Head of caudate nucleus (tissue), 42 donors: Measurements from ENCODE around the gene DUSP7.
A peak's percentile ranks its signal among the peaks of the same experiment; 100 is the strongest.

ENCODE experiments used
- DNase-seq, 42 donors: peaks; one replicate each; pipeline versions ENCODE4 v3.0.0 to v3.0.0-alpha.2; 2020 to 2021; ENCODE audit warnings: mixed read lengths in 7 of 42
- intact Hi-C: fragments of 100-400 bp; cut with DNase I; formaldehyde crosslinking; loops from one replicate; pipeline ENCODE4 v1.15.0; 2022

DUSP7 gene

GRCh38 chr3:52088445-52089367 lies 32.3 kb upstream of the DUSP7 start:
- intact Hi-C loops = no loop called here
- no peak for DNase-seq

- intact Hi-C loops = no loop called here
Observed at GRCh38 chr3:52087731-52088130, 31.4 kb upstream of the DUSP7 start.

GRCh38 chr3:52086976-52087663 lies 30.7 kb upstream of the DUSP7 start:
- no peak for DNase-seq
- intact Hi-C loops = no loop called here

More at GRCh38 chr3:52087731-52088130, 31.4 kb upstream of the DUSP7 start:
- DNase-seq = no peak

- DNase-seq = no peak
- intact Hi-C loops = no loop called here
Observed at GRCh38 chr3:52086461-52086860, 30.1 kb upstream of the DUSP7 start.

- intact Hi-C loops = no loop called here
- DNase-seq = no peak
Observed at GRCh38 chr3:52085681-52086282, 29.4 kb upstream of the DUSP7 start.

GRCh38 chr3:52084954-52085680 lies 28.7 kb upstream of the DUSP7 start:
- intact Hi-C loops = no loop called here
- no peak for DNase-seq

- no peak for DNase-seq
- intact Hi-C loops = no loop called here
Observed at GRCh38 chr3:52084216-52084945, 28.0 kb upstream of the DUSP7 start.

GRCh38 chr3:52083556-52084087 lies 27.3 kb upstream of the DUSP7 start:
- intact Hi-C loops = no loop called here
- DNase-seq = no peak

- intact Hi-C loops = no loop called here
- DNase-seq = no peak
Observed at GRCh38 chr3:52082951-52083350, 26.6 kb upstream of the DUSP7 start.

GRCh38 chr3:52080830-52081719 lies 24.7 kb upstream of the DUSP7 start:
- DNase-seq = no peak
- intact Hi-C loops = no loop called here

GRCh38 chr3:52079958-52080357 lies 23.6 kb upstream of the DUSP7 start:
- intact Hi-C loops = no loop called here
- no peak for DNase-seq

- intact Hi-C loops = no loop called here
- DNase-seq = no peak
Observed at GRCh38 chr3:52078781-52079560, 22.6 kb upstream of the DUSP7 start.

- no peak for DNase-seq
- intact Hi-C loops = no loop called here
Observed at GRCh38 chr3:52077925-52078324, 21.6 kb upstream of the DUSP7 start.

- intact Hi-C loops = no loop called here
- peak in 13 of 42 donors; percentile 23 to 73 (median 42) for DNase-seq
Observed at GRCh38 chr3:52076896-52077780, 20.8 kb upstream of the DUSP7 start.

- no peak for DNase-seq
- intact Hi-C loops = no loop called here
Observed at GRCh38 chr3:52073490-52073889, 17.1 kb upstream of the DUSP7 start.

- intact Hi-C loops = no loop called here
Observed at GRCh38 chr3:52072471-52072870, 16.1 kb upstream of the DUSP7 start.

More at GRCh38 chr3:52072471-52072870, 16.1 kb upstream of the DUSP7 start:
- peak in 10 of 42 donors; percentile 30 to 60 (median 46) for DNase-seq
